HepG2 (cell line): Measurements from ENCODE around the gene CKLF. TPM values are rescaled to one million over a fixed set of nuclear protein-coding genes. Genes with fewer than 3 reads are reported as not detected.

Source experiments
- BCL6 ChIP-seq: IDR thresholded peaks from 2 replicates; pipeline ENCODE4 v1.6.1; 2016; ENCODE audit warnings: missing genetic modification reagents, missing compliant biosample characterization
- ETV5 ChIP-seq: IDR thresholded peaks from 2 replicates; pipeline ENCODE4 v1.6.1; 2018; ENCODE audit warnings: missing biosample characterization, missing genetic modification reagents, inconsistent platforms, borderline replicate concordance
- FOXK2 ChIP-seq: fragments of 450-650 bp; IDR thresholded peaks from 2 replicates; pipeline ENCODE4 v1.6.1; 2016
- IKZF5 ChIP-seq: IDR thresholded peaks from 2 replicates; pipeline ENCODE4 v1.6.1; 2018; ENCODE audit warnings: missing genetic modification reagents, mild to moderate bottlenecking, missing compliant biosample characterization
- MYPOP ChIP-seq: sonication (generic); formaldehyde crosslinking; IDR thresholded peaks from 2 replicates; pipeline ENCODE4 v1.8.1; 2023; ENCODE audit warnings: mild to moderate bottlenecking, moderate library complexity, missing genetic modification reagents
- PITX1 ChIP-seq: sonication (generic); formaldehyde crosslinking; IDR thresholded peaks from 2 replicates; pipeline ENCODE4 v1.5.1; 2020; ENCODE audit warnings: mild to moderate bottlenecking, missing genetic modification reagents
- POGZ ChIP-seq: sonication (generic); formaldehyde crosslinking; IDR thresholded peaks from 2 replicates; pipeline ENCODE4 v1.4.0; 2020; ENCODE audit warnings: mild to moderate bottlenecking, missing genetic modification reagents
- RNF2 ChIP-seq: fragments of 450-650 bp; conservative IDR thresholded peaks from 2 replicates; pipeline ENCODE4 v1.6.1; 2016; ENCODE audit warnings: low read depth
- SMAD1 ChIP-seq: sonication (generic); formaldehyde crosslinking; IDR thresholded peaks from 2 replicates; pipeline ENCODE4 v1.4.0; 2020; ENCODE audit warnings: missing genetic modification reagents, low read depth, mild to moderate bottlenecking, borderline replicate concordance
- TEAD2 ChIP-seq: sonication (generic); formaldehyde crosslinking; IDR thresholded peaks from 2 replicates; pipeline ENCODE4 v1.9.0; 2021; ENCODE audit warnings: missing genetic modification reagents
- TRIM24 ChIP-seq: sonication (generic); formaldehyde crosslinking; IDR thresholded peaks from 2 replicates; pipeline ENCODE4 v1.8.0; 2022; ENCODE audit warnings: mild to moderate bottlenecking, missing genetic modification reagents
- ZNF263 ChIP-seq: sonication (generic); formaldehyde crosslinking; IDR thresholded peaks from 2 replicates; pipeline ENCODE4 v1.4.0; 2020; ENCODE audit warnings: missing genetic modification reagents
- ZNF329 ChIP-seq: sonication (generic); formaldehyde crosslinking; IDR thresholded peaks from 2 replicates; pipeline ENCODE4 v1.9.0; 2021; ENCODE audit warnings: low read depth, mild to moderate bottlenecking, missing genetic modification reagents
- ZNF543 ChIP-seq: sonication (generic); formaldehyde crosslinking; IDR thresholded peaks from 2 replicates; pipeline ENCODE4 v1.4.0; 2020; ENCODE audit warnings: mild to moderate bottlenecking, missing genetic modification reagents
- ZNF556 ChIP-seq: sonication (generic); formaldehyde crosslinking; IDR thresholded peaks from 2 replicates; pipeline ENCODE4 v1.4.0; 2020; ENCODE audit warnings: mild to moderate bottlenecking, missing genetic modification reagents, borderline replicate concordance
- ZNF746 ChIP-seq: sonication (generic); formaldehyde crosslinking; IDR thresholded peaks from 2 replicates; pipeline ENCODE4 v1.8.0; 2022; ENCODE audit warnings: mild to moderate bottlenecking, missing genetic modification reagents
- ZNF75D ChIP-seq: sonication (generic); formaldehyde crosslinking; IDR thresholded peaks from 2 replicates; pipeline ENCODE4 v1.8.1; 2023; ENCODE audit warnings: missing genetic modification reagents, mild to moderate bottlenecking, borderline replicate concordance
- polyA plus RNA-seq, 8 experiments: library from polyadenylated mRNA; depleted of rRNA in 3 of 8; stranded (reverse) in 7 of 8; unstranded in 1 of 8; fragments of >200 nt; fragmentation: Illumina TruSeq in 4 of 8; extraction: Trizol in 4 of 8; gene quantifications; 2 replicates each; pipeline versions ENCODE4 v1.2.1 to v1.2.3, GENCODE V29; 2011 to 2016; ENCODE audit warnings: low read depth in 4 of 8, missing spikeins in 1 of 8, mixed read lengths in 1 of 8; ENCODE audit not compliant: insufficient read depth in 1 of 8
- total RNA-seq, 5 experiments: library from RNA; depleted of rRNA; stranded (reverse); fragments of >200 nt; fragmentation: Illumina TruSeq; extraction: Trizol; gene quantifications; 2 replicates each; pipeline ENCODE4 v1.2.3, GENCODE V29; 2016; ENCODE audit warnings: low read depth in 1 of 5
- TF ChIP-seq, protein P1 (sequence below), 2 experiments: sonication (generic) in 1 of 2; formaldehyde crosslinking in 1 of 2; IDR thresholded peaks; 2 replicates each; pipeline versions ENCODE4 v1.5.1 to v1.6.1; 2011 to 2020; ENCODE audit warnings: borderline replicate concordance in 1 of 2, low read depth in 1 of 2, low read length in 1 of 2, mild to moderate bottlenecking in 1 of 2, missing genetic modification reagents in 1 of 2, moderate library complexity in 1 of 2
- TF ChIP-seq, protein P2 (sequence below): sonication (generic); formaldehyde crosslinking; IDR thresholded peaks from 2 replicates; pipeline ENCODE4 v1.4.0; 2020; ENCODE audit warnings: mild to moderate bottlenecking, missing genetic modification reagents, borderline replicate concordance

Gene CKLF
- total and polyA plus RNA-seq, 2 of the 13 experiments (the other 11 are each of a cell fraction or from before 2014, with no cell fraction given) = 120 to 167 TPM

DNA sequence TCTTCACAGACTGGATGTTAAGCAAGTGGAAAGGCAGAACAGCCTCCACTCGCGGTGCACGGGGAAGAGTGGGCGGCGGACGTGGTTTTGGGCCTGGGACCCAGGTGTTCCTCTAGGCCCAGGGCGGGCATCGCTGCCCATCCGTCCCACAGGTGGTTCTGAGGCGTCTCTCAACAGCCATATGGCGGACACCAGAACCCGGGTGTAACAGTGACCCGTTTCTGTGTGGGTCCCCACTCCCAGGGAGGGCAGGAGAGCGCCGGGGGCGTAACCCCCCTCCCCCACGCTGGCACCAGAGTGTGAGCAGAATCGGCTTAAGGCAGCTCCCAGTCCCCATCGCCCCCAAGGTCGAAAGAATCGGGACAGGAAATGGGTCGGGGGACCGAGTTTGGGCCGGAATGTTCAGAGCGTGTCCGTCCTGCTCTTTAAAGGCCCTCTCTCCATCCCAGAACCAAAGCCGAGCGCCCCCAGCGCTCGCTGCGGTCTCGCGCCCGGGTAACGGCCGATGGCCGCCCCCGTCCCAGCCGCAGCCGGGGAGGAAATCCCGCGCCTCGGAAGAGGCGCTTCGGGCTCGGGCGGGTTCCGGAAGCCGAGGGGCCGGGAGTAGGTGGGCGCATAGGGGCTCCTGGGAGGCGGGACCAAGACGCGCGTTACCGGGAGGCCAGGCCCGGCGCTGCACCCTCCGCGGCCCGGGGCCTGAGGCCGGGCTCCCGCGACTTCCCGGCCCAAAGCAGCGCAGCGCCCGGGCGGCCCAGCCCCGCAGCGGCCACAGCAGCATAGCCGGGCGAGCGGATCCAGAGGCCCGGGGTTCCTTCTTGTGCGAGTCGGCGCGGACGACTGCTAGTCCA is 2.9 kb upstream of the CKLF start, which contains the start of gene TK2 (continued):
- peak; percentile 75 for TF ChIP-seq PITX1
- TF ChIP-seq ZNF556 (CRISPR knock-in tag) = peak; percentile 34; the same call in 1 of the 2 replicates
- TF ChIP-seq MYPOP (CRISPR knock-in tag) = peak; percentile 65; the same call in 1 of the 2 replicates
- TF ChIP-seq RNF2 = no peak
- no peak for TF ChIP-seq TRIM24 (CRISPR knock-in tag)
- TF ChIP-seq ZNF746 (CRISPR knock-in tag) = peak; percentile 80; the same call in 1 of the 2 replicates
- peak; percentile 81; the same call in 1 of the 2 replicates for TF ChIP-seq ZNF75D (CRISPR knock-in tag)
- TF ChIP-seq IKZF5 = peak; percentile 42; the same call in 1 of the 2 replicates
- TF ChIP-seq ETV5 (CRISPR knock-in tag) = peak; percentile 67
- peak; percentile 75; the same call in 1 of the 2 replicates for TF ChIP-seq SMAD1 (CRISPR knock-in tag)
- TF ChIP-seq POGZ (CRISPR knock-in tag) = peak; percentile 48; the same call in 1 of the 2 replicates
- peak; percentile 79; the same call in 1 of the 2 replicates for TF ChIP-seq ZNF543 (CRISPR knock-in tag)
- TF ChIP-seq, protein P1, sequence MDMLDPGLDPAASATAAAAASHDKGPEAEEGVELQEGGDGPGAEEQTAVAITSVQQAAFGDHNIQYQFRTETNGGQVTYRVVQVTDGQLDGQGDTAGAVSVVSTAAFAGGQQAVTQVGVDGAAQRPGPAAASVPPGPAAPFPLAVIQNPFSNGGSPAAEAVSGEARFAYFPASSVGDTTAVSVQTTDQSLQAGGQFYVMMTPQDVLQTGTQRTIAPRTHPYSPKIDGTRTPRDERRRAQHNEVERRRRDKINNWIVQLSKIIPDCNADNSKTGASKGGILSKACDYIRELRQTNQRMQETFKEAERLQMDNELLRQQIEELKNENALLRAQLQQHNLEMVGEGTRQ (IDR thresholded peaks at IDR 0.05; ENCODE audit: low read depth, low read length) = no peak
- TF ChIP-seq, protein P1 (CRISPR knock-in tag; IDR thresholded peaks at IDR 0.05; ENCODE audit: borderline replicate concordance) = no peak
- TF ChIP-seq, protein P2, sequence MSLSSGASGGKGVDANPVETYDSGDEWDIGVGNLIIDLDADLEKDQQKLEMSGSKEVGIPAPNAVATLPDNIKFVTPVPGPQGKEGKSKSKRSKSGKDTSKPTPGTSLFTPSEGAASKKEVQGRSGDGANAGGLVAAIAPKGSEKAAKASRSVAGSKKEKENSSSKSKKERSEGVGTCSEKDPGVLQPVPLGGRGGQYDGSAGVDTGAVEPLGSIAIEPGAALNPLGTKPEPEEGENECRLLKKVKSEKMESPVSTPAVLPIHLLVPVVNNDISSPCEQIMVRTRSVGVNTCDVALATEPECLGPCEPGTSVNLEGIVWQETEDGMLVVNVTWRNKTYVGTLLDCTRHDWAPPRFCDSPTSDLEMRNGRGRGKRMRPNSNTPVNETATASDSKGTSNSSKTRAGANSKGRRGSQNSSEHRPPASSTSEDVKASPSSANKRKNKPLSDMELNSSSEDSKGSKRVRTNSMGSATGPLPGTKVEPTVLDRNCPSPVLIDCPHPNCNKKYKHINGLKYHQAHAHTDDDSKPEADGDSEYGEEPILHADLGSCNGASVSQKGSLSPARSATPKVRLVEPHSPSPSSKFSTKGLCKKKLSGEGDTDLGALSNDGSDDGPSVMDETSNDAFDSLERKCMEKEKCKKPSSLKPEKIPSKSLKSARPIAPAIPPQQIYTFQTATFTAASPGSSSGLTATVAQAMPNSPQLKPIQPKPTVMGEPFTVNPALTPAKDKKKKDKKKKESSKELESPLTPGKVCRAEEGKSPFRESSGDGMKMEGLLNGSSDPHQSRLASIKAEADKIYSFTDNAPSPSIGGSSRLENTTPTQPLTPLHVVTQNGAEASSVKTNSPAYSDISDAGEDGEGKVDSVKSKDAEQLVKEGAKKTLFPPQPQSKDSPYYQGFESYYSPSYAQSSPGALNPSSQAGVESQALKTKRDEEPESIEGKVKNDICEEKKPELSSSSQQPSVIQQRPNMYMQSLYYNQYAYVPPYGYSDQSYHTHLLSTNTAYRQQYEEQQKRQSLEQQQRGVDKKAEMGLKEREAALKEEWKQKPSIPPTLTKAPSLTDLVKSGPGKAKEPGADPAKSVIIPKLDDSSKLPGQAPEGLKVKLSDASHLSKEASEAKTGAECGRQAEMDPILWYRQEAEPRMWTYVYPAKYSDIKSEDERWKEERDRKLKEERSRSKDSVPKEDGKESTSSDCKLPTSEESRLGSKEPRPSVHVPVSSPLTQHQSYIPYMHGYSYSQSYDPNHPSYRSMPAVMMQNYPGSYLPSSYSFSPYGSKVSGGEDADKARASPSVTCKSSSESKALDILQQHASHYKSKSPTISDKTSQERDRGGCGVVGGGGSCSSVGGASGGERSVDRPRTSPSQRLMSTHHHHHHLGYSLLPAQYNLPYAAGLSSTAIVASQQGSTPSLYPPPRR (CRISPR knock-in tag) = peak; percentile 7; the same call in 1 of the 2 replicates
- no peak for TF ChIP-seq TEAD2
- TF ChIP-seq ZNF329 (CRISPR knock-in tag) = peak; percentile 62; the same call in 1 of the 2 replicates
- TF ChIP-seq ZNF263 (CRISPR knock-in tag) = peak; percentile 9; the same call in 1 of the 2 replicates
- no peak for TF ChIP-seq FOXK2
- TF ChIP-seq BCL6 (CRISPR knock-in tag) = 0 out of 2 replicates have a peak, but pooled peaks have one; percentile 16
